Left ventricle myocardium inferior (tissue), 1 donor: Measurements from ENCODE around the gene BTBD7. TPM values are rescaled to one million over a fixed set of nuclear protein-coding genes. Genes with fewer than 3 reads are reported as not detected.

Experiments
- DNase-seq: peaks from one replicate; pipeline ENCODE4 v3.0.0-alpha.2; 2020
- H3K27ac ChIP-seq: fragments of 200-600 bp; replicated peaks from 2 replicates; pipeline ENCODE4 v1.8.0; 2021
- H3K27me3 ChIP-seq: fragments of 200-600 bp; 2 replicates; pipeline ENCODE4 v1.8.0; 2021; ENCODE audit warnings: low read depth
- H3K36me3 ChIP-seq: fragments of 200-600 bp; 2 replicates; pipeline ENCODE4 v1.8.0; 2021
- H3K4me1 ChIP-seq: fragments of 200-600 bp; 2 replicates; pipeline ENCODE4 v1.8.0; 2021
- H3K4me3 ChIP-seq: fragments of 200-600 bp; 2 replicates; pipeline ENCODE4 v1.8.0; 2021; ENCODE audit warnings: mild to moderate bottlenecking, moderate library complexity
- H3K9me3 ChIP-seq: fragments of 200-600 bp; replicated peaks from 2 replicates; pipeline ENCODE4 v1.8.0; 2021
- intact Hi-C: fragments of 100-400 bp; cut with micrococcal nuclease; formaldehyde crosslinking; loops from one replicate; pipeline ENCODE4 v1.11.0; 2022
- total RNA-seq: library from RNA; stranded (reverse); fragmentation: NEBNext Ultra II Directional; extraction: Animal tissue kit (Norgen Biotek cat#: 25700); gene quantifications from one replicate; pipeline ENCODE4 v1.2.1, GENCODE V29; 2021
- TF ChIP-seq, protein P1 (sequence below): fragments of 200-600 bp; IDR thresholded peaks from 2 replicates; pipeline ENCODE4 v1.8.0; 2021; ENCODE audit warnings: antibody characterized with exemption, mild to moderate bottlenecking, borderline replicate concordance
- donor health status: DM: no; HTN: yes; CAD: no; lungs with severe emphysema.

Gene BTBD7
- total RNA-seq, 1 donor from 2014 or later, result 20.2 TPM

DNA sequence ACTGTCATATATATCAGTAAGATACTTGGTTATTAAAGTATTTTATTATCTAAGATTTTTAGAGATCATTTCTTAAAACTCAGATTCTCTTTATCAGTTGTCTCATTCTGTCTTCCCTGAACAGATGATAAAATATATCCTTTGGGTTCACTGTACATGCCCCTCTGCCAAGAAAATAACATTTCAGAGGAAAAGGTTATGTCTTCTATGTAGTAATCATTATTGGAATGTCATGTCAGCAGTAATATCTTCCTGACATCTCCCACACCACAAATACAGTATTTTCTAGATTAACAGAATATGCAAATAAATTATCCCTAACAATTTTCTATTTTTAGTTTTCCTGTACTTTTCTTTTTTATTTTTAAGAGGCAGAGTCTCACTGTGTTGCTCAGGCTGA, 26.0 kb downstream of the BTBD7 start:
- H3K4me3 ChIP-seq, result no peak overlapping the region
- H3K27me3 ChIP-seq, result no peaks in the 10 kb centered on the region
- TF ChIP-seq, protein P1, sequence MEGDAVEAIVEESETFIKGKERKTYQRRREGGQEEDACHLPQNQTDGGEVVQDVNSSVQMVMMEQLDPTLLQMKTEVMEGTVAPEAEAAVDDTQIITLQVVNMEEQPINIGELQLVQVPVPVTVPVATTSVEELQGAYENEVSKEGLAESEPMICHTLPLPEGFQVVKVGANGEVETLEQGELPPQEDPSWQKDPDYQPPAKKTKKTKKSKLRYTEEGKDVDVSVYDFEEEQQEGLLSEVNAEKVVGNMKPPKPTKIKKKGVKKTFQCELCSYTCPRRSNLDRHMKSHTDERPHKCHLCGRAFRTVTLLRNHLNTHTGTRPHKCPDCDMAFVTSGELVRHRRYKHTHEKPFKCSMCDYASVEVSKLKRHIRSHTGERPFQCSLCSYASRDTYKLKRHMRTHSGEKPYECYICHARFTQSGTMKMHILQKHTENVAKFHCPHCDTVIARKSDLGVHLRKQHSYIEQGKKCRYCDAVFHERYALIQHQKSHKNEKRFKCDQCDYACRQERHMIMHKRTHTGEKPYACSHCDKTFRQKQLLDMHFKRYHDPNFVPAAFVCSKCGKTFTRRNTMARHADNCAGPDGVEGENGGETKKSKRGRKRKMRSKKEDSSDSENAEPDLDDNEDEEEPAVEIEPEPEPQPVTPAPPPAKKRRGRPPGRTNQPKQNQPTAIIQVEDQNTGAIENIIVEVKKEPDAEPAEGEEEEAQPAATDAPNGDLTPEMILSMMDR, result no peak
- DNase-seq, result no peak
- no peaks in the 10 kb centered on the region for H3K36me3 ChIP-seq
- no peaks in the 10 kb centered on the region for H3K9me3 ChIP-seq
- H3K4me1 ChIP-seq, result peaks cover 72% of the 10 kb centered on the region
- H3K27ac ChIP-seq, result no peak overlapping the region
- intact Hi-C loops, result no loop called here

DNA sequence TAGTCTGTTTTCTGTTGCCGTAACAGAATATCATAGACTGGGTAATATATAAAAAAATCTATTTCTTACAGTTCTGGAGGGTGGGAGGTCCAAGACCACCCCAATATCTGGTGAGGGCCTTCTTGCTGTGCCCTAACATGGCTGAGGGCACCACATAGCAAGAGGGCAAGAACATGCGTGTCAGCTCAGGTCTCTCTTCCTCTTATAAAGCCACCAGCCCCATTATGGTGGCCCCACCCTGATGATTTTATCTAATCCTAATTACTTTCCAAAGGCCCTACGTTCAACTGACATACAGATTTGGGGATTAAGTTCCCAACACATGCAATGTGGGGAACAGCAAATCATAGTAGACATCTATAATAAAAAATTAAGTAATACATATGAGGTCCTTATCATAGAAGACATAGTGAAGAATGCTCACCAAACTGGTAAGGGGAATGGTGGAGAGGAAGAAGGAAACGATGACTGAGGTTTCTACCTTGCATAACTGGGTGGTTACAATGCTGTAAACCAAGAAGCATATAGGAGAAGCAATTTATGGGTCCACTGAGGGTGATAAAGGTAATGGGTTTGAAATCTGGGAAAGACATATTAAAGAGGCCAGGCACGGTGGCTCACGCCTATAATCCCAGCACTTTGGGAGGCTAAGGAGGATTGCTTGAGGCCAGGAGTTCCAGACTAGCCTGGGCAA, 27.0 kb downstream of the BTBD7 start:
- no peaks in the 10 kb centered on the region for H3K9me3 ChIP-seq
- no peak overlapping the region for H3K4me3 ChIP-seq
- H3K36me3 ChIP-seq, result no peaks in the 10 kb centered on the region
- TF ChIP-seq, protein P1, result no peak
- DNase-seq, result no peak
- intact Hi-C loops, result no loop called here
- peaks cover 66% of the 10 kb centered on the region for H3K4me1 ChIP-seq
- no peak overlapping the region for H3K27ac ChIP-seq
- no peaks in the 10 kb centered on the region for H3K27me3 ChIP-seq

DNA sequence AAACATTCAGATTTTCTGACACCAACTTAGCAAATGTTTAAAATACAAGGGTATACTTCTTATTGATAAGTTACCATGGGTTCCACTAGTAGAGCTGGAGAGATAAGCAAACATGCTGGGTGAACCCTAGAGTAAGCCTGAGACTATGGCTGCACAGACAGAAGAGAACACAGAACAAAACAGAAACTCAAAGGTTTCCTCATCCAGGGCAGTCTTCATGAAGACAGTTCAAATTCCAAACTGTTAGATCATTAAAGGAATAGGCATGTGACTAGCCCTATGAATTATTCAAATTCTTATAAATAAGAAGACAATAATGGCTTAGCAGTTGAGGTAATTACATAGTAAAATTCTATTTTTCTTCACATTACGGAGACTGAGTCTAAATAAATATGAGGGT, 28.1 kb downstream of the BTBD7 start:
- intact Hi-C loops, result no loop called here
- Histone ChIP-seq H3K27ac (no peak overlapping the region), H3K36me3 (no peaks in the 10 kb centered on the region), H3K4me3 (no peak overlapping the region), H3K27me3 (no peaks in the 10 kb centered on the region), H3K4me1 (peaks cover 64% of the 10 kb centered on the region), H3K9me3 (no peaks in the 10 kb centered on the region)
- no peak for DNase-seq
- TF ChIP-seq, protein P1, result no peak

DNA sequence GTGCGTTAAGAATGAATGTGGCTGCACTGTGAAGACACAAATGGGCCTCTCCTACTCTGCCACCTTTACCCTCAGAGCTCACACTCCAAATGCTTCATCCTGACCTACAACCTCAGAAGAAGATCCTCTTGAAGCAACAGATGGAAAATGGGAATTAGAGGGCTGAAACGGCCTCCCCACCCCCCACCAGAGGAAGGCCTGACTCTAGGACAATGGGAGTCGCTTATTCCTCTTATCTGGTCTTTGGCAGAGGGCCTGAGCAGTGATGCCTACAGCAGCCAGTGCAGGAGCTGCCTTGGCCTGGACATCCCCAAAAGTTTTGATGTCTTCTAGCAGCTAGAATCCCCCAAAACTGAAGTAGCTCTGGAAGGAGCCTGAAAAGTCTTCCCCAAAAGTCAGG, 29.2 kb downstream of the BTBD7 start:
- no peak overlapping the region for H3K27ac ChIP-seq
- no peaks in the 10 kb centered on the region for H3K9me3 ChIP-seq
- TF ChIP-seq, protein P1, result no peak
- peaks cover 68% of the 10 kb centered on the region for H3K4me1 ChIP-seq
- intact Hi-C loops, result no loop called here
- no peaks in the 10 kb centered on the region for H3K27me3 ChIP-seq
- H3K36me3 ChIP-seq, result no peaks in the 10 kb centered on the region
- peak; percentile 36 for DNase-seq
- H3K4me3 ChIP-seq, result no peak overlapping the region

DNA sequence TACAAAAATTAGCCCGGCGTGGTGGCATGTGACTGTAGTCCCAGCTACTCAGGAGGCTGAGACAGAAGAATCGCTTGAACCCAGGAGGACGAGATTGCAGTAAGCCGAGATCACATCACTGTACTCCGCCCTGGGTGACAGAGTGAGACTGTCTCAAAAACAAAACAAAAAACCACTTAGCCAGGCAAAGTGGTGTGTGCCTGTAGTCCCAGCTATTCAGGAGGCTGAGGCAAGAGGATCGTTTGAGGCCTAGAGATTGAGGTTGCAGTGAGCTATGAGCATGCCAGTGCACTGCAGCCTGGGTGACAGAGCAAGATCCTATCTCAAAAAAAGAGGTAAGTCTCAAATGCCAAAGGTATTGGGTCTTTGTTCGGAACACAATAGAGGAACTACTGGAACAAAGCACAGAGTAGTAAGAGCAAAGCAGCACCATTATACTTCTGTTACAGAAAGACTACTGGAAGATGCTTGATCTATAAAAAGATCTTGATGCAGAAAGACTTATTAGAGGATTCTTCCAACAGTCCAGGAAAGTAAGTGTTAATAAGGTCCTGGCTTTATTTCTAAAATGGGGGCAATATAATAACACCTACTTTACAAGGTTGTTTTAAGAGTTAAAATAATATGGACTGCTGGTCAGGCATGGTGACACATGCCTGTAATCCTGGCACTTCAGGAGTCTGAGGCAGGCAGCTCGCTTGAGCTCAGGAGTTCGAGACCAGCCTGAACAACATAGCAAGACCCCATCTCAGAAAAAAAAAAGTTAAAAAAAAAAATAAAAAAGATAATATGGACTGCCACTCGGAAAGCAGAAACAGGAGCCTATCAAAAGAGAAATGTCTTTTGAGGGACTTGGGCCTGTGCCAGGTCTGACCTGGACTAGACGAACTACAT, 29.9 kb downstream of the BTBD7 start:
- Histone ChIP-seq H3K36me3 (no peaks in the 10 kb centered on the region), H3K27me3 (no peaks in the 10 kb centered on the region), H3K4me1 (peaks cover 69% of the 10 kb centered on the region), H3K4me3 (no peak overlapping the region), H3K27ac (no peak overlapping the region), H3K9me3 (no peaks in the 10 kb centered on the region)
- intact Hi-C loops, result no loop called here
- DNase-seq, result no peak
- TF ChIP-seq, protein P1, result no peak
